DMS114 treated with DMSO at 0.1 percent for 48 hours (cell line): ENCODE results near the gene MTFP1.
"Not testable (repeated sequence)": the region's sequence is repeated elsewhere in the genome, so short reads cannot be mapped to it uniquely, and the experiment has no call there.

ENCODE experiments used
- DNase-seq: peaks from one replicate; lab custom pipeline; 2025; ENCODE audit not compliant: unreplicated experiment; lab: John Stamatoyannopoulos, UW

The MTFP1 gene

DNA sequence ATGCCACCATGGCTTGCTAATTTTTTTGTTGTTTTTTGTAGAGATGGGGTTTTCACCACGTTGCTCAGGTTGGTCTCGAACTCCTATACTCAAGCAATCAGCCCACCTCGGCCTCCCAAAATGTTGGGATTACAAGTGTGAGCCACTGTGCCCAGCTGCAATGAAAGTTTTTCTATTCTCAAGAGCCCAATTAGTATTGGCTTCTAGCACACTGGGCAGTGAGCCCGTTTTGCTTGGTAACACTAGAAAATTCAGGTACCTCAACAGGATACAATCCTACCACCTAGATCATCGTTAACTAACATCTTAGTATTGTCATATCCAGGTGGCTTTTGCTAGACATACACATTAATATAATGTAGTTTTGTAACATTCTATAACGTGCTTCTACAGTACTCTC, 27.3 kb downstream of the MTFP1 start:
- no peak for DNase-seq

DNA sequence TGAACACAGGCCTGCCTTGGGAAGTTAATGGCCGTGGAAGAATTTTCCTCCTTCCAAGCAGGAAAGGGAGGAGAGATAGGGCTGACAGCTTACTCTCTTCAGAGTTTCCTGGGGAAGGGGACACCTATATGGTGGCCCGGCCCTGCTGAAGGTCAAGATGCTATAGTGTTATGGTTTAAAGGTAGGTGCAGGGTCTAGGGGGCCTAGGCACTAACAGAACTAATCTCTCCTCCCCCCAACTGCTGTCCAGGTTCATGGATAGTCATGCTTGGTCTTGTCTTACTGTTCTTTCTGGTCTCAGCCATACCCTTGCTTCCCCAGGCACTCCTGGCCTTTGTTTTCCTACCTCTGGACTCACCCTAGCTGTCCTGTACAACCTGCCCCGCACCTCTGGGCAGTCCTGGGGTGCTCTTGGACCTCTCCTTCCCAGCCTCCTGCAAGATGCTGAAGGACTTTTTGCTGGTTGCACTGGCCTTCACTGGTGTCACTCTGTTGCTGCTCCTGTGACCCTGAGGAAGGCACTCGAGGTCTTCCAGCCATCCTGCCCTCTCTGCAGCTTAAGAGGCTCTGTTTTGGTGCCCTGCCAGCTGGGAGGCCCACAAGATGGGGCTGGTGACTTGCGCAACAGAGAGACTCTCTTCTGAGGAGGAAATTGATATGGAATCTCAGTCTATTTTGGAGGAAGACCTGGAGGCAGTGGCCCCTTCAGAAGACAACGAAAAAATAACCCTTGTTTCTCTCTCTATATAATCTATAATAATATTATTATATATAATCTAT, 28.4 kb downstream of the MTFP1 start:
- no peak for DNase-seq

DNA sequence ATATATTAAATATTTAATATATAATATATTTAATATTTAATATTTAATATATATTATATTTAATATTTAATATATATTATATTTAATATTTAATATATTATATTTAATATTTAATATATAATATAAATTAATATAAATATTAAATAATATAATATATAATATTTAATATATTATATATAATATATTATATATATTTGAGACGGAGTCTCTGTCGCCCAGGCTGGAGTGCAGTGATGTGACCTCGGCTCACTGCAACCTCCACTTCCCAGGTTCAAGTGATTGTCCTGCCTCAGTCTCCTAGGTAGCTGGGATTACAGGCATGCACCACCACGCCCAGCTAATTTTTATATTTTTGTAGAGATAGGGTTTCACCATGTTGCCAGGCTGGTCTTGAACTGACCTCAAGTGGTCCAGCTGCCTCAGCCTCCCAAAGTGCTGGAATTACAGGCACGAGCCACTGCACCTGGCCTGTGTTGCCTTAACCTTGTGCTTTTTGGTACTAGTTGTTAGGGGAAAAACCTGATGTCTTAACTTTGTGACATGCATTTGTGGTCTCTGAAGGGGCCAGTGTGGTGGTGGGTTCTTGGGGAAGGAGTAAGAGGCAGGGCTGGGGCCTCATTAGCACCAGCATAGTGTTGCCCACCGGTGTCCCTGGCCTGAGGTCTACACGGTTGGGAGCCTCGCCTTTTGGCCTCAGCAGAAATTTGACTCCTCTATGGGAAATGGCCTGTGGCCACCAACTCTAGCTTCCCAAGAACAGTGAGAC, 29.7 kb downstream of the MTFP1 start:
- DNase-seq = no peak

DNA sequence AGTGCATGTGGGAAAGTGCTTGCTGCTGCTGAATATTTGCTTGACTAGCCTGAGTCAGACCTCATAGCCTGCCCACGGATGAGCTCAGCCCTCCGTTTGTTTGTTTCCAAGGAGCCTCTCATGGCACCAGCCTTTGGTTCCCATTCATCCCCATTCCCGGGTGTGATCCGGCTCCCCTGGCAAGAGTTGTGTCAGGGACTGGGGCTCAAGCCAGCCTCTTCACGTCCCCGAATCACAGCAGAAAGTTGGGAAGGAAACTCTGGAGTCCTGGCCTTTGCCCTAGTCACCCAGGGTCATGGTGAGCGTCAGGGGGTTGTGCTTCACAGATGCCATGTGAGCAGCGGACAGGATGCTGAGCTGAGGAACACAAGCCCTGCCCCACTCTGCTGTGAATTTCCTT, 32.4 kb downstream of the MTFP1 start:
- no peak for DNase-seq

DNA sequence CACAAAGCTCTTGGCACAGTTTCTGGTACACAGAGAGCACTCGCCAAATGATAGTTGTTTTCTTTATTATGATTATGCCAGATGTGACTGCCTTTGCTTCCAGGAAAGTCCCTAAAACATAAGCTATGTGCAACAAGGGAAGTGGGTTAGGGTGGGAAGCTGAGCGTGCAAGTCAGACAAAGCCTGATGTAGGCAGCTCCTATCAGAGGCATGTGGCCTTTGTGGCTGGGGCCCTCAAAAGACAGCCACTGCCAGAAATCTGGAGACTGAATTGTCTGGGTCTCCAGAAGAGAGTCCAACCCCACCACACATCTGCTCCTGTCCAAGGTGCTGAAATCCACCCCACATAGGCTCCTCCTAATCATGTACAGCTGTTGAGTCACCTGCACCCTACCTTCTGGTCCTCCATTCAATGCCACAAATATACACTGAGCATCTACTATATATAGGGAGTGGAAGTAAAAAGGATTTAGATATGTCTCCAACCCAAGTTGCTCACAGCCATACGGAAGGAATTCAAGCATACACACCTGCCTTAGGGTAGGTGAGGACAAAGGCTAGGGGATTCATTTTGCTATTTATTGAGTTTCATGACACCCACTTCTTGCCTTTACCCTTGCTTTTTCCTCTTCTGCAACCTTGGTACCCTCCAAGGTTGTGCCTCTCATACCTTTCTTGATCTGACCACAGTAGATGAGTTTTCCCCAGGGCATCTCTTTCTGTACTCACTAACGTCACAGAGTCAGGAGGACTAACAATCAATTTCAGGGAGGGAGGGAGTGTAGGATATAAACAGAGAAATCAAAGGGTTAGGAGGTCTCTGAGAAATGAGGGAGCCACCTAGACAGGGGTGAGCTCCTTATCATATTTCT, 33.8 kb downstream of the MTFP1 start:
- DNase-seq = no peak

DNA sequence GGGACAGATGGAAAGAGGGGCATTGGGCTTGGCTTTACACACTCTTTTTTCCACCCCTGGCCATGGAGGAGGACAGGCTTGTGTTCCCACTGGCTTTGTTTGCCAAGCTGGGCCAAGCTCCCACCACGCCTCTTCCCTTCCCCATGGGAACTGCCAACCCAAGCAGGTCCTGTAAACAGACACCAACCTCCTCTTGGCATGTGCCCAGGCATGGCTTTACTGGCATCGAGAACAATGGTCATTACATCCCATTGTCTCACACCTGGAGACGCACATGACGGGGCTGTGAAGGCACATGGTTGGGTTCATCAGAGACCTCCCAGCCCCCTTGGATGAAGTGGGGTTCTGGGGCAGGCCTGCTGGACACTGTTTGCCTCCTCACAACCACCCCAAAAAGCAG, 34.6 kb downstream of the MTFP1 start:
- DNase-seq = no peak

DNA sequence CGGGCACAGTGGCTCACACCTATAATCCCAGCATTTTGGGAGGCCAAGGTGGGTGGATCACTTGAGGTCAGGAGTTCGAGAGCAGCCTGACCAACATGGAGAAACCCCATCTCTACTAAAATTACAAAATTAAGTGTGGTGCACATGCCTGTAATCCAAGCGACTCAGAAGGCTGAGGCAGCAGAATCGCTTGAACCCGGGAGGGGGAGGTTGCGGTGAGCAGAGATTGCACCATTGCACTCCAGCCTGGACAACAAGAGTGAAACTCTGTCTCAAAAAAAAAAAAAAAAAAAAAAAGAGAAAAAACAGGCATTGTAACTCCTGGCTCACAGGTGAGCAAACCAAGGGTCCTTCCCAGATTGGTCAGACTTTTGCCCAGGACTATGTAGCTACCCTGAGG, 35.0 kb downstream of the MTFP1 start:
- not testable (repeated sequence) for DNase-seq

DNA sequence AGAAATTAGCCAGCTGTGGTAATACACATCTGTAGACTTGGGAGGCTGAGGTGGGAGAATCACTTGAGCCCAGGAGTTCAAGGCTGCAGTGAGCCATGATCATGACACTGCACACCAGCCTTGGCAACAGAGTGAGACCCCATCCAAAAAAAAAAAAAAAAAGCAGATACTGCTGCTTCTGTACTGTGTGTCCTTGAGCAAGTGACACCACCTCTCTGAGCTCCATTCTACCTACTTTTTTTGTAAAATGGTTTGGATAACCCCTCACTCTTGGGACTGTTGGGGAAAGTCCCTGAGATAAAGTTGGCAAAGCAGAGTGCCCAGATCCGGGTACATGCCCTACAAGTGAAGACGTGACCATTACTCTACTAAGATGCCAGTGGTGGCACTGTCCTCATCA, 43.6 kb downstream of the MTFP1 start:
- no peak for DNase-seq

DNA sequence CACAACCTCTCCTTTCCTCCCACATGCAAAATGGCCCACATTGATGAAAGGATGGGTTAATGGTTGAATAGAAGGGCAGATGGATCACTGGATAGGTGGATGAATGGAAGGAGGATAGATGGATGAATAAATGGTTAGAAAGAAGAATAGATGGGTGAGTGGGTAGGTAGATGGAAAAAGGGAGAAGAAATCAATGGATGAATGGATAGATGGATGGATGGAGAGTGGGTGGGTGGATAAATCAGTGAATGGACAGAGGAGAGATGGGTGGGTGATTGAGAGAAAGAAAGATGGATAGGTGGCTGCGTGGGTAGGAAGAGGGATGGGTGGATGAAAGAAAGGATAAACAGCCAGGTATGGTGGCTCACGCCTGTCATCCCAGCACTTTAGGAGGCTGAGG, 45.1 kb downstream of the MTFP1 start:
- DNase-seq = no peak

DNA sequence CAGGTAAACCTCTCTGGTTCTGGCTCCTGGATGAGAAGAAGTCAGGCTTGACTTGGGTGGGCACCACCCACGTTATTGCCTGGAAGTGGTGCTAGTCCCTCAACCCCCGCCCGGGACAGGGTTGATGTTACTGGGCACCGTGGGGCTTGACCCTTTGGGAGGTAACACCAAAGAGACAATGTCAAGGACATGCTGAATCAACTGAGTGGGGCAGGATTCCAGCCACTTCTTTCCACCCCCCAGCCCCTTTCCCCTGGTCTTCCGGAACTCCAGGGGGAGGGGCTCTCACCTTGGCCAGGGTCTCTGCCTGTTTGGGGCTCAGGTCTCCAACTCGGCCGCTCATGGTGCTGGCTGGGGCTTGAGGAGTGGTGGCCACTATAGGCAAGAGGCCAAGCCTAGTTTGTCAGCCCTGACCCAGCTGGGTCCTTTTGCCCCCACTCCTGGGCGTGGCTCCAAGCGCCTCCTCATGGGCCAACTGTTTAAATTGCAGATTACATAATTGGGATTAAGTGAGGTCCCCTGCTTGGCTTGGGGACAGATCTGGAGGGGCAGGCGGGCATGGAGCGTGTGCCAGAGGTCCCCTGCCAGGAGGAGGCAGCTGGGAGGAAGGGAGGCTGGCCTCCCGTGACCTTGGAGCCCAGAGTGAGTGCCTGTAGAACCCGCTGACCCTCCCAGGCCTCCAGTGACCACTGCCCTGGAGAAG, 46.2 kb downstream of the MTFP1 start, which contains the start of gene SEC14L3:
TSS of gene SEC14L3 (minus strand) at position 402 of the 703 bp plus-strand sequence. CDS start at position 343, 59 bp downstream.
- DNase-seq = no peak

DNA sequence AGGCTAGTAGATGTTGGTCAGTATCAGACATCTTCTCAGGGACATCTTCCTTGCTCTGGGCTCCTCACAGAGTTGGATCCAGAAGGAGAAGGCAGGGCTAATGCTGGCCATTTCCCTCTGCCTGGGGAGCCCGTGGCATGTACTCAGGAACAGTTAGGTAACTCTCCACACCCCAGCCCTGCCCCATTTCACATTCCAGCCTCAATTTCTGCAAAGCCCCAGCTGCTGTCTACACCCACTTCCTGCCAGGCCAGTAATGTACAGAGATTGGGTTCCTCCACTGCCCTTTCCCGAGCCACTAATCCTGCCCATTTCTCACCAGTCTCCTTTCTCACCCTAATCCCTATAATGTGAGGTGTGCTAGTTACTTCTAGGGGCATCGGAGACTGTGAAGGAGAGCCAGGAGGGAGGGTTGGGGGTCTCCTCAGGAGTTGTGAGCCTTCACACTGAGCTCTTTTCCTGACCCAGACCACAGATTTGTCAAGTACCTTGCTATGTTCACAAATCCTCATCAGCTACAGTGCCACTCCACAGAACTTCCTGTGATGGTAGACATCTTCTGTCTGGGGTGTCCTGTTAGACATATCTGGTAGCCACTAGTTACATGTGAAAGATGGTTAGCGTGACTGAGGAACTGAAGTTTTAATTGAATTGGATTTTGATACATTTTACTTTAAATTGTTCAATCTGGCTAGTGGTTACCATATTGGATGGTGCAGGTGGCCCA, 47.6 kb downstream of the MTFP1 start:
- no peak for DNase-seq

DNA sequence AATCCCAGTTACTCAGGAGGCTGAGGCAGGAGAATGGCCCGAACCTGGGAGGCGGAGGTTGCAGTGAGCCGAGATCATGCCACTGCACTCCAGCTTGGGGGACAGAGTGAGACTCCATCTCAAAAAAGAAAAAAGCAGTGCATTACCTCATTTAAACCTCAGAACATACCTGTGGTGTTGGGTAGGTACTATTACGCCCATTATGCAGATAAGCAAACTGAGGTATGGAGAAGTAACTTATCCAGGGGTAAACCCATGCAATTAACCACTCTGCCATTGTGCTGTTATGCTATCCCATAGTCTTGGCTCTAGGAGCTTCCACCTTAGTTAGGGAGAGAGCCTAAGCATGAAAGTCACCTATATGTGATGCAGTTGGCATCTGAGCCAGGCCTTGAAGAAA, 48.6 kb downstream of the MTFP1 start:
- no peak for DNase-seq

DNA sequence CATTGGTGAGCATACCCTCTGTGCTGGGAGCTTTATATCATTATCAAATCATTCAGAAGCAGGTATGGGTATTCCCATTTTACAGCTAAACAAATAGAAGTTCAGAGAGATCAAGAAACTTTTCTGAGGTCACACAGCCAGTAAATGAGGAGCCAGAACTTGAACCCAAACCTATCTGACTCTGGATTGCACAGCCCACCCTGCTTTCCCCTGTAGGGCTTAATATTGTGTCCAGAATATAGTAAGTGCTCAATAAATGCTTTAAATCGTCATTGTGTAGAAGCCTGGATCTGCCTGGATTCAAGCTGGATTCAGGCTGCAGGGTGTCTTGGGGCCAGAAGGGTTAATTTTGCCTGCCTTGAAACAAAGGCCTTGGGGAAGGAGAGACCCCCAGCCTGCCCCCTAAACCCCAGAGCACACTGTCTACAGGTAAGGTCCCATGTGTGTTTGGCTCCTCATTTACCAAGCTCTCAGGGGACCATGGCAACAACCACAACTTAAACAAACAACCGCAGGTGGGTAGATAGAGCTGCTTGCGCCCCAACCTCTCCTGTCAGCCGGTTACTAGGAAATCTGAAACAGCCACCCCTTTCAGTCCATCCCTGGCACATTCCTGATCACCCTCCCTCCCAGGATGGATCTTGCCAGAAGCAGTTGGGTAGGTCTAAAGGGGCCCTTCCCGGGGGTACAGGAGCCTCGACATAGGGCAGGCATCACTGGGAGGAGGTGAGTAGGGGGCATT, 49.3 kb downstream of the MTFP1 start:
- no peak for DNase-seq
